Activated CD4-positive, alpha-beta T cell treated with anti-CD3 and anti-CD28 coated beads for 24 hours (primary cell): ENCODE data around the gene SERTAD3.
"Not testable (repeated sequence)": the region's sequence is repeated elsewhere in the genome, so short reads cannot be mapped to it uniquely, and the experiment has no call there.

Experiments
- DNase-seq, 2 donors: peaks; one replicate each; pipeline ENCODE4 v3.0.0-alpha.2; 2020; ENCODE audit warnings: low read depth in 2 of 2

SERTAD3 gene

GRCh38 chr19:40411125-40411842, 32.9 kb downstream of the SERTAD3 start:
- no peak for DNase-seq

GRCh38 chr19:40410030-40410389, 34.1 kb downstream of the SERTAD3 start:
- DNase-seq = no peak

- DNase-seq = not testable (repeated sequence)
Measured at GRCh38 chr19:40408598-40408925, 35.6 kb downstream of the SERTAD3 start.

DNA sequence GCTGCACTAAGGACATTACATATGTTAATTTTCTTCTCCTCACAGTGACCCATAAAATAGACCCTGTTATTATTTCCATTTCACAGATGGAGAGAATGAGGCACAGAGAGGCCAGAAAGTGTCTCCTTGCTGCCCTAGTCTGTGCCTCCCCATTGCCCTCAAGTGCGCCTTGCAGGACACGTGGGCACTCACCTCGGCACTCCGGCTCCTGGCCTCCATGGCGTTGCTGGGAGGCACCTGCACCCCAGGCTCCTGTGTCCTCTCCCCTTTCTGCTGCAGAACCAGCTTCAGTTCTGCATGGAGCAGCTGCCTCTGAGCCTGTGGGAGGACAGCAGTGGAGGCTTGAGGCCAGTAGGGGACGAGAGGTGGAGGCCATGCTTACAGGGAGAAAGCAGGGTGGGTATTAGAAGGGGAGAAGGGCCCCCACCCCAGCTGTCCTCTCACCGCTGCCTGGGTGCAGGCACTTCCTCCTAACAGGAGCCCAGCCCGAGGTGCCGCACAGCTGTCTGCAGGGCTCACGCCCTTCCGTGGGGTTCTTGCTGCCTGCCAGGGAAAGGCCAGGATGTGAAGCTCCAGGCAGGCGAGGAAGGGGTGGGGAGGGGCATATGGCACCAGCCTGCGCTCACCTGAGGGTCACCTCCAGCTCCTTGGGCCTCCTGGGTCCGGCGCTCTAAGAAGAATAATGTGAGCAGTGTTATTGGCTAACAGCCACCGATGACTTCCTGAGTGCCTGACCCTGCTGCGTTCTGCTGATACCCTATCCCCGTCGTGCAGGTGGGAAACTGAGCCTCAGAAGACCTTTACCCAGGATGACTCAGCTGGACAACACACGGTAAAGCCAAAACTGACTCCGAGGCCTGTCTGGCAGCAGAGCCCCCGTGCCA, 36.2 kb downstream of the SERTAD3 start:
- no peak for DNase-seq

- peak; percentile 61 to 88 for DNase-seq
Measured at GRCh38 chr19:40403262-40403984, 40.7 kb downstream of the SERTAD3 start.

- no peak for DNase-seq
Measured at GRCh38 chr19:40400559-40400958, 43.6 kb downstream of the SERTAD3 start.

- peak; percentile 31 to 64 for DNase-seq
Measured at GRCh38 chr19:40398417-40399131, 45.6 kb downstream of the SERTAD3 start.

- no peak for DNase-seq
Measured at GRCh38 chr19:40397568-40397906, 46.6 kb downstream of the SERTAD3 start.

DNA sequence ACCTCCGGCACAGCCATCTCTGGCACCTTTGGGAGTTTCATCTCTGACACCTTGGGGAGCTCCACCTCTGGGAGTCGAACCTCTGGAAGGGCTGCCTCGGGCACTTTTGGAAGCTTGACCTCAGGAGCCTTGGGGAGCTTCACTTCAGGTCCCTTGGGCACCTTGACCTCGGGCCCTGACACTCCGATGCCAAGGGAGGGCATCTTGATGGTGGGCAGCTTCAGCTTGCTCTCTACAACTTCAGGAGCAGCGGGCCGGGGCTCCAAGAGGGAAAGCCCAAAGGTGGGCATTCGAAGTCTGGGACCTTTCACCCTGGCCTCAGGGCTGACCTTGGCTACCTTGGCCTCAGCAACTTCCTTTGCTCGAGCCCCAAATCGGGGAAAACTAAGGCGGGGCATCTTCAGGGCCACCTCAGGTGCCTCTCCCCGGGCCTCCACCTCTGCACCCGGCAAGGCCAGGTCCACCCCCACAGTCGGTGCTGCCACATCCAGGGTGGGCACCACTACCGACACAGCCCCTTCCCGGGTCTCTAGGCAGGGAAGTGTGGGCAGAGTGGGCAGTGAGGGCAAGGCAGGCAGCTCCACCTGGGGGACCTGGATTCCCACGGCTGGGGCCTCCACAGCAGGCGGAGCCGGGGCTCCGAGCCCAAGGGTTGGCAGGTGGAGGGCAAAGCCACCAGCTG, 47.1 kb downstream of the SERTAD3 start:
- no peak for DNase-seq

GRCh38 chr19:40395956-40396355, 48.2 kb downstream of the SERTAD3 start:
- DNase-seq = no peak

- DNase-seq = no peak
Measured at GRCh38 chr19:40394816-40395210, 49.3 kb downstream of the SERTAD3 start.

DNA sequence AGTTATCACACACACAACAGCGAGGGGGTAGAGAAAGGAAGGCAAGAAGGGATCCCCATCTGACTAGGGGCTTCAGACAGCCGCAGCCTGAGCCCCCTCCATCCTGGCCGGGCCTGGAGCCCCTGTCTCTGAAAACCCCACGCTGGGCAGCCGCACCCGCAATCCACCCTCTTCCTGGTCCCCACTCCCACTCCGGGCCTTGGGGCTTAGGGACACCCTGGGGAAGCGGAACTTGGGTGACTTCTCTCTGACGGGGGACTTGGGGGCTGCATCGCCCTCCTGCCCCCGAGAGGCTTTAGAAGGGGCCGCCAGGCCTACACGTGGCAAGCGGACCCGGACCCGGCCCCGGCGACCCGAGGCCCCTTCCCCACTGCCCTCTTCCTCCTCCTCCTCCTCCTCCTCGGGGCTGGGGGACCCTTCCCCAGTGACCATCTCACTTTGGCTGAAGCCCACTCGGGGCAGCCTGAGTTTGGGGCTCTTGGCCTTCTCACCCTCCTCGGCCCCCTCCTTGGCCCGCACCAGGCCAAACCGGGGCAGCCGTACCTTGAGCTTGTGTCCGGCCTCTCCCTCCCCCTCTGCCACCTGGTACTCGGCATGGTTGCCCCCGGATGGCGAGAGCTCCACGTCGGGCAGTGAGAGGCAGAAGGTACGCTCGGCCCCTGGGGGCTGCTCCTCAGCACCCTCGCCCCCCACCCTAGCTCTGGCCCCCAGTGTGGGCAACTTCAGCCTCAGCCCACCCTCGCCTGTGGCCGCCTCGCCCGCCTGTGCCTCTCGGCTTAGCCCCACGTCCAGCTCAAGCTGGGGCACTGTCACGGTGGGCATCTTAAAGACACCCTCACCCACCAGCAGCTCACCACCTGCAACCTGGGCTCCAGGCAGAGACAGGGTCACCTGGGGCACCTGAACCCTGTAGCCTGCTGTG, 50.0 kb downstream of the SERTAD3 start:
- DNase-seq = no peak

- no peak for DNase-seq
Measured at GRCh38 chr19:40392894-40393517, 51.1 kb downstream of the SERTAD3 start.

- no peak for DNase-seq
Measured at GRCh38 chr19:40392123-40392522, 52.0 kb downstream of the SERTAD3 start.
